Measurements from ENCODE around the gene NAGK.
"Not testable (repeated sequence)": the region's sequence is repeated elsewhere in the genome, so short reads cannot be mapped to it uniquely, and the experiment has no call there.

- TF ChIP-seq CTCF (IDR thresholded peaks at IDR 0.05; ENCODE audit: insufficient read depth, low read depth, low read length); EZH2 (IDR thresholded peaks at IDR 0.05; ENCODE audit: insufficient read depth, low read length): not testable (repeated sequence)
Measured at GRCh38 chr2:71021394-71021793, 47.1 kb upstream of the NAGK start.

Measured in astrocyte (in vitro differentiated cells and primary cell).